ENCODE data around the gene CHD6.

- TF ChIP-seq POLR2AphosphoS5 (IDR thresholded peaks at IDR 0.05; ENCODE audit: low read depth, low read length) (no peak), POLR2A (IDR thresholded peaks at IDR 0.05; ENCODE audit: low read depth, low read length) (no peak), TAF1 (IDR thresholded peaks at IDR 0.05; ENCODE audit: low read depth, low read length) (no peak), POU2F2 (IDR thresholded peaks at IDR 0.05; ENCODE audit: low read depth, low read length) (no peak), PAX5 (IDR thresholded peaks at IDR 0.05; ENCODE audit: insufficient read depth, low read length, severe bottlenecking) (no peak), SPI1 (IDR thresholded peaks at IDR 0.05; ENCODE audit: low read depth, low read length) (no peak)
These were observed 189.9 kb downstream of the CHD6 start for GRCh38 chr20:41428285-41428684.

Measured in GM12891 (cell line).